ENCODE data around the gene SUFU.

Gene SUFU

GRCh38 chr10:102619281-102619981 is 115.7 kb downstream of the SUFU start:
- no peak for DNase-seq (ENCODE audit: low read depth in 2 of 2)

GRCh38 chr10:102620138-102620590 is 116.4 kb downstream of the SUFU start:
- DNase-seq (ENCODE audit: low read depth in 2 of 2) = no peak

GRCh38 chr10:102620591-102621442 is 117.0 kb downstream of the SUFU start:
- DNase-seq (ENCODE audit: low read depth in 2 of 2) = no peak

- DNase-seq (ENCODE audit: low read depth in 2 of 2) = no peak
Observed at GRCh38 chr10:102621443-102622325, 117.9 kb downstream of the SUFU start.

GRCh38 chr10:102624094-102624493 is 120.3 kb downstream of the SUFU start:
- DNase-seq (ENCODE audit: low read depth in 2 of 2) = no peak

GRCh38 chr10:102624751-102625645 is 121.2 kb downstream of the SUFU start:
- DNase-seq (ENCODE audit: low read depth in 2 of 2) = no peak

GRCh38 chr10:102626026-102626685 is 122.4 kb downstream of the SUFU start:
- no peak for DNase-seq (ENCODE audit: low read depth in 2 of 2)

GRCh38 chr10:102627291-102627735 is 123.5 kb downstream of the SUFU start:
- DNase-seq (ENCODE audit: low read depth in 2 of 2) = no peak

- no peak for DNase-seq (ENCODE audit: low read depth in 2 of 2)
Observed at GRCh38 chr10:102627736-102628293, 124.0 kb downstream of the SUFU start.

- DNase-seq (ENCODE audit: low read depth in 2 of 2) = no peak
Observed at GRCh38 chr10:102628451-102628911, 124.7 kb downstream of the SUFU start.

GRCh38 chr10:102629661-102630614 is 126.2 kb downstream of the SUFU start:
- no peak for DNase-seq (ENCODE audit: low read depth in 2 of 2)

GRCh38 chr10:102630663-102631062 is 126.9 kb downstream of the SUFU start:
- DNase-seq (ENCODE audit: low read depth in 2 of 2) = no peak

- no peak for DNase-seq (ENCODE audit: low read depth in 2 of 2)
Observed at GRCh38 chr10:102631525-102632393, 128.0 kb downstream of the SUFU start.

- no peak for DNase-seq (ENCODE audit: low read depth in 2 of 2)
Observed at GRCh38 chr10:102632394-102633111, 128.8 kb downstream of the SUFU start.

- DNase-seq (ENCODE audit: low read depth in 2 of 2) = no peak
Observed at GRCh38 chr10:102633287-102633686, 129.5 kb downstream of the SUFU start.

GRCh38 chr10:102633848-102634247 is 130.1 kb downstream of the SUFU start:
- DNase-seq (ENCODE audit: low read depth in 2 of 2) = no peak

- DNase-seq (ENCODE audit: low read depth in 2 of 2) = no peak
Observed at GRCh38 chr10:102634686-102635085, 130.9 kb downstream of the SUFU start.

Measured in stimulated activated CD4-positive, alpha-beta T cell treated with anti-CD3 and anti-CD28 coated beads, Interleukin-15, amount 100 ng/mL, for 48 hours (primary cell).